ENCODE data around the gene GHDC. TPM values are rescaled to one million over a fixed set of nuclear protein-coding genes. Genes with fewer than 3 reads are reported as not detected.

GHDC gene
- total and polyA plus RNA-seq, 2 of the 8 experiments (the other 6 are each of a cell fraction or from before 2014, with no cell fraction given) = 7.4 to 8.1 TPM

- TF ChIP-seq CHD7 (IDR thresholded peaks at IDR 0.05; ENCODE audit: insufficient replicate concordance, low read length) (no peak), CBX8 (IDR thresholded peaks at IDR 0.05; ENCODE audit: borderline replicate concordance, low read depth, low read length) (no peak)
Observed at GRCh38 chr17:42160531-42160910, 33.8 kb downstream of the GHDC start (continued).
